Heart right ventricle (tissue), 16 donors: ENCODE measurements around the gene SUN3. TPM values are rescaled to one million over a fixed set of nuclear protein-coding genes. Genes with fewer than 3 reads are reported as not detected.
A peak's percentile ranks its signal among the peaks of the same experiment; 100 is the strongest.
"Not testable (repeated sequence)": the region's sequence is repeated elsewhere in the genome, so short reads cannot be mapped to it uniquely, and the experiment has no call there.

Experiments
- ATAC-seq, 8 donors: fragments of 200-7000 bp; cut with Tn5 transposase; one replicate each; pipeline ENCODE4 v1.9.1; 2020; ENCODE audit warnings: mild to moderate bottlenecking in 8 of 8, moderate library complexity in 8 of 8, moderate number of reproducible peaks in 1 of 8
- DNase-seq, 2 donors: peaks; one replicate each; pipeline ENCODE4 v3.0.0-alpha.2; 2020
- H3K27ac ChIP-seq, 10 donors: fragments of 200-600 bp; sonication (generic) in 2 of 10; one replicate each; pipeline versions ENCODE4 v1.5.0 to v1.8.0; 2020 to 2022; ENCODE audit warnings: mild to moderate bottlenecking in 3 of 10
- H3K27me3 ChIP-seq, 7 donors: fragments of 200-600 bp; one replicate each; pipeline ENCODE4 v1.8.0; 2021 to 2022; ENCODE audit warnings: mild to moderate bottlenecking in 2 of 7
- H3K36me3 ChIP-seq, 9 donors: fragments of 200-600 bp; sonication (generic) in 1 of 9; one replicate each; pipeline versions ENCODE4 v1.5.0 to v1.8.0; 2020 to 2022; ENCODE audit warnings: mild to moderate bottlenecking in 2 of 9
- H3K4me1 ChIP-seq, 9 donors: fragments of 200-600 bp; sonication (generic) in 1 of 9; one replicate each; pipeline versions ENCODE4 v1.5.0 to v1.8.0; 2020 to 2022; ENCODE audit warnings: mild to moderate bottlenecking in 4 of 9
- H3K4me3 ChIP-seq, 10 donors: fragments of 200-600 bp; sonication (generic) in 2 of 10; one replicate each; pipeline versions ENCODE4 v1.5.0 to v1.8.0; 2020 to 2022; ENCODE audit warnings: mild to moderate bottlenecking in 7 of 10, moderate library complexity in 2 of 10
- H3K9me3 ChIP-seq, 11 donors: fragments of 200-600 bp in 10 of 11; sonication (generic) in 2 of 11; one replicate each; pipeline versions ENCODE4 v1.5.0 to v1.8.0; 2013 to 2022; ENCODE audit warnings: mild to moderate bottlenecking in 2 of 11, control low read depth in 1 of 11, moderate library complexity in 1 of 11
- CTCF ChIP-seq, 9 donors: fragments of 200-600 bp; sonication (generic) in 2 of 9; IDR thresholded peaks; one replicate each; pipeline versions ENCODE4 v1.5.0 to v1.8.0; 2021 to 2022; ENCODE audit warnings: antibody characterized with exemption in 9 of 9, mild to moderate bottlenecking in 5 of 9, moderate library complexity in 1 of 9
- WGBS, 2 donors: extraction: QIAGEN DNeasy Blood & Tissue Kit; methylation state at CpG; one replicate each; pipeline ENCODE4 v1.1.7; 2013; ENCODE audit warnings: inconsistent platforms in 1 of 2; 5-methylcytosine and 5-hydroxymethylcytosine counted together
- intact Hi-C, 10 donors: fragments of 100-400 bp; cut with DNase I; formaldehyde crosslinking; loops; one replicate each; pipeline versions ENCODE4 v1.11.1 to v1.14.2; 2022
- polyA plus RNA-seq, 2 donors: library from polyadenylated mRNA; stranded (reverse); fragments of 200-250 nt; gene quantifications; one replicate each; pipeline ENCODE4 v1.2.3, GENCODE V29; 2013
- total RNA-seq, 10 donors: library from RNA; stranded (reverse); fragmentation: NEBNext Ultra II Directional in 3 of 10; extraction: Animal tissue kit (Norgen Biotek cat#: 25700) in 3 of 10; gene quantifications; one replicate each; pipeline versions ENCODE4 v1.2.1 to v1.2.4, GENCODE V29; 2021 to 2023
- donor health status: Arrhythmogenic right ventricular cardiomyopathy.
- donor health status: ischemic (EF 13 %, LVEDD 7.1; RV severe dilation, severe dysfunction).
- donor health status: healthy with polysubstance abuse.
- donor health status: DM: no; HTN: yes; CAD: no.
- donor health status: DM: no; HTN: no; CAD: no.
- donor health status: ischemic (EF 25% LVEDD 6.9; RV normal size, moderate dysfunction).
- donor health status: ischemic (EF 25% LVEDD 5.7; RV mildly dilated, moderate dysfunction).
- donor health status: healthy.
- donor health status: DM: yes; HTN: yes; CAD: no.
- donor health status: Ischemic cardiomyopathy.
- donor health status: ischemic (EF 35%, LVEDD 5.7; RV mildly dilated, moderate dysfunction).
- donor health status: nonischemic (EF 11% LVEDD 7.7; RV severe dilation, severe dysfunction).
- donor health status: DM: yes; HTN: yes; CAD: no.
- donor health status: PGD.
- donor health status: ischemic (EF 29% LVEDD 5.4; RV normal size, mild dysfunction).
- donor health status: nonischemic (EF 23%, LVEDD 6.1; RV moderate dilation, normal function).

SUN3 gene
- total and polyA plus RNA-seq, 12 donors = not detected

- ATAC-seq = peak in 1 of 8 donors; percentile 11
- H3K27ac ChIP-seq = peak overlapping the region in 5 of 10 donors; percentile 31 to 83 (median 52)
- no peaks in the 10 kb centered on the region for H3K9me3 ChIP-seq
- intact Hi-C loops = loop anchor here in 5 of 10 donors (1.0 to 5.0 kb wide), 4 partner anchors 96 to 121 kb away; partner anchors contain the start of gene UPP1 (in 2 of the 5)
- H3K4me1 ChIP-seq = peaks cover 0 to 13% (median 5%) of the 10 kb centered on the region in 9 donors
- no peak for TF ChIP-seq CTCF (IDR thresholded peaks at IDR 0.05)
- no peaks in the 10 kb centered on the region for H3K27me3 ChIP-seq
- no peak for DNase-seq
- H3K36me3 ChIP-seq = no peaks in the 10 kb centered on the region
- peak overlapping the region in 7 of 10 donors; percentile 52 to 68 (median 58) for H3K4me3 ChIP-seq
- WGBS, 2 donors = 97 to 100% methylated on average over 1 of the region's 1 CpG
Observed at GRCh38 chr7:47991270-47991669, 37.6 kb downstream of the SUN3 start.

- H3K27ac ChIP-seq = no peak overlapping the region
- no peak overlapping the region for H3K4me3 ChIP-seq
- peaks cover 0 to 13% (median 5%) of the 10 kb centered on the region in 9 donors for H3K4me1 ChIP-seq
- ATAC-seq (no peak), DNase-seq (no peak)
- no peak for TF ChIP-seq CTCF (IDR thresholded peaks at IDR 0.05)
- H3K36me3 ChIP-seq = no peaks in the 10 kb centered on the region
- 96 to 98% methylated on average over 5 of the region's 5 CpGs for WGBS, 2 donors
- no peaks in the 10 kb centered on the region for H3K27me3 ChIP-seq
- no peaks in the 10 kb centered on the region for H3K9me3 ChIP-seq
- intact Hi-C loops = loop anchor here in 3 of 10 donors (2.0 to 5.0 kb wide), 3 partner anchors 97 to 122 kb away; partner anchors contain the start of gene UPP1 (in 2 of the 3)
Observed at GRCh38 chr7:47990592-47990991, 38.3 kb downstream of the SUN3 start.

- intact Hi-C loops = loop anchor here in 3 of 10 donors (2.0 to 5.0 kb wide), 3 partner anchors 97 to 122 kb away; partner anchors contain the start of gene UPP1 (in 2 of the 3)
- 70 to 78% methylated on average over 10 of the region's 10 CpGs for WGBS, 2 donors
- not testable (repeated sequence) for ATAC-seq
Observed at GRCh38 chr7:47989607-47990400, 39.1 kb downstream of the SUN3 start.

GRCh38 chr7:47988496-47989386 is 40.2 kb downstream of the SUN3 start:
- Histone ChIP-seq H3K27ac (no peak overlapping the region), H3K4me3 (no peak overlapping the region), H3K27me3 (no peaks in the 10 kb centered on the region), H3K36me3 (no peaks in the 10 kb centered on the region), H3K4me1 (peaks cover 0 to 13% (median 5%) of the 10 kb centered on the region in 9 donors), H3K9me3 (no peaks in the 10 kb centered on the region)
- WGBS, 2 donors = 85 to 88% methylated on average over 8 of the region's 8 CpGs
- ATAC-seq (no peak), DNase-seq (no peak)
- TF ChIP-seq CTCF (IDR thresholded peaks at IDR 0.05) = peak in 3 of 9 donors; percentile 5 to 27 (median 12)
- intact Hi-C loops = no loop called here

More at GRCh38 chr7:47989607-47990400, 39.1 kb downstream of the SUN3 start:
- peaks cover 0 to 13% (median 5%) of the 10 kb centered on the region in 9 donors for H3K4me1 ChIP-seq
- H3K4me3 ChIP-seq, H3K27me3 ChIP-seq, H3K27ac ChIP-seq, DNase-seq, H3K9me3 ChIP-seq, H3K36me3 ChIP-seq: not testable (repeated sequence)
